UCSD-AML1 (cell line): ENCODE measurements around the gene LURAP1L.
"Not testable (repeated sequence)": the region's sequence is repeated elsewhere in the genome, so short reads cannot be mapped to it uniquely, and the experiment has no call there.

Experiments used
- DNase-seq: peaks from one replicate; lab custom pipeline; 2025; ENCODE audit not compliant: unreplicated experiment; lab: John Stamatoyannopoulos, UW

Gene LURAP1L

DNA sequence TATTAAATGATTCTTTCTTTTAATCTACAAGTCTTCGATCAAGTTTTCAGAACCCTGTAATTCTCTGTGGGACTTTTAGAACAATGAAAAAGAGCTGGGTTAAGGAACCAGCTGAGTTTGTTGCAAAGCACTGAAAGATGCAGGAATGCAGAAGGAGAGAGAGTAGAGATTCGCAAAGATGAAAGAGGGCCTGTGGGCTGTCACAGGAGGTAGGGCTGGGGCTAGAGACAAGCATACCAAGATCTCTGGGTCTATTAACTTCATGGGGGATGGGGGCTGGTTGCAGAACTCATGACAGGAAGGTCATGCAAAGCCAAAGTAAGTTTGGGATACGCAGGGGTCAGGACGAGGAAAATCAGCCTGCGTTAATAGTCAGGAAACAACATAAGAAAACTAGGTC lies 81.8 kb downstream of the LURAP1L start:
- no peak for DNase-seq

DNA sequence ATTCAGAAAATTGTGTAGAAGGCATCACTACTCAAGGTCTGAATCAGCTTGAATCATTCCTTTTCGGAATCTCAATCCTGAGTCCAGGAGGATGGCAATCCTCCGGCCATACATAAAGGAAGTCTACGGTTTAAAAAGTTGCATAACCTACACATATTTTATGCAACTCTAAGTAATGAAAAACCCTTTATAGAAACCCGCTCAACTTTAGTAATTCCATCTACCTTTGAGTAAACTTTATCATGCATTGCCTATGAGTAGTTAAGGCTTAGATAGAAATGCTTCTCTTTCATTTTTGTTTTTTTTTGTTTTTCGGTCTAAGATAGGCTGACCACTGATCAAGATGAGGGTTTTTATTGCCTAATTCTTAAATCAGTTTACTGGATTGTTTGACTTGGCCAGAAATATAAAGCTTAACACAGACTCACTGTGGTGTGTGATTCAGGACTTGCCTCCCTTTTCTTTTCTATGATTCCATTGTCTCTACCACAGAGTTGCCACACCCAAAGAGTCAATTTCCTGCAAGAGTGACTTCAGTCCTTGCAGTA lies 85.0 kb downstream of the LURAP1L start:
- DNase-seq, result no peak

DNA sequence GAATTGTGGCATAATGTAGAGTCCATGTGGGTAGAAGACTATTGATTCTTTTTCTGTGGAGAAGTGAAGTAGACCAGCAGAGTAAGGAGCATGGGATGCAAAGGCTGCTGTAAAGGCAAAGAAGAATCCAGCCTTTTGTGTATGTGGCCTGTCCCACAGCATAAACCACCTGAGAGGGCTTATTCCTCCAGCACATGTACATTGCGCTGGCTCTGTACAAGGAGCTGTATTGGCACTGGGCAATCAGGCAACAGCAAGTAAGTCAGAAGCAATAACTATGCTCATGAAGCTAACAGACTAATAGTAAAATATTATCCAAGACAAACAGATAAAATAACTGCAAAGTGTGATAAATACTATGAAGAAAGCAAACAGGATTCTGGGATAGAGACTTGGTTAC lies 86.2 kb downstream of the LURAP1L start:
- no peak for DNase-seq

DNA sequence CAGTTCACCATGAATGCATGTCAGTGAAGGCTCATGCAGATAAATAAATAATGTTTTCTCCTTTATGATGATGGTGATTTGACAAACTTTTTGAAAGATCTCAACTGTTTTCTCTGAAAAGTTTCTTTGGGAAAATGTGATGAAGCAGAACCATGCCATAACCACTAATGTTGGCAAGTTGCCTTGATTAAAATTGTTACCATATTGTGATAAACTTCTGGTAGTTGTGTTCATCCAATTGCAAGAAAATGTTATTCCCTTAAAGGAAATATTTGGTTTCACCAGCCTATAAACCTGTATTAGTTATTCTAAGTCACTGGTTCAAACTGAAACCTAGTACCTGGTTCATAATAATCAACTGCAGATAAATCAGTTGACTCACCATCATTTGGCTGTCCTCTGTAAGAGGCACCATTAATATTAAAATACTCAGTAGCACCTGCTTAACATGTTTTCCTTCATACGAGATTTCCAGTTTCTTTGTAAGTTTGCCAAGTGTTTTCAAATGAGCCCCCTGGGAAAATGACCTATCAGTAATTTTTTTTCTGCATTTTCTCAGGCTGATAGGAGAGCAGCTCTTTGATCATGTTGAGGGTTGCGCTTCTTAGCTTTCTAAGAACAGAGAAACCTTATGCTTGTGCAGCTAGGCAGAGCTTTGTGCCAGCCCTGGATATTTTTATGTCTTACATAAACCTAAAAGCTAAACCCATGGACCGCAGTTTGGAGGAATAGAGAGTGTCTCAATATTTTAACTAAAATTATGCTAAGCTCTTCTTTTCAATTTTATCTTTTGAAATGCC lies 88.0 kb downstream of the LURAP1L start:
- DNase-seq, result no peak

DNA sequence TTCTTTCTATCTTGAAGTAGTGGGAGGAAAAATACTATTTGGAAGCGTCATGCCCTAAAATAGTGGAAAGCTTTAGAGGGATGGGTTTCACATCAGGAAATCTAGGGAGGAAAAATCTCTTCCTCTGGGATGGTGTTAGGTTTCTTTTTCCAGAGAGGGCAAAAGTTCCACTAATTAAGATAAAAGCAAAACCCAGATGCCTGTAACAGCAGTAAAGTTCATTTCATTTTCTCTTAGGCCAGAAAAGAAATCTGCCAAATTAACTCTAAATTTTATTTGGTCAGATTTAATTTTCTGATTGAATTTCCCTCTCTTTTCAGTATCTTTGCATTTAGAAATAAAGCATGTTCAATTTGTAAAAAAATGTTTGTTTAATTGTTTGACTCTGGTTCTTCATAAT lies 88.8 kb downstream of the LURAP1L start:
- no peak for DNase-seq

DNA sequence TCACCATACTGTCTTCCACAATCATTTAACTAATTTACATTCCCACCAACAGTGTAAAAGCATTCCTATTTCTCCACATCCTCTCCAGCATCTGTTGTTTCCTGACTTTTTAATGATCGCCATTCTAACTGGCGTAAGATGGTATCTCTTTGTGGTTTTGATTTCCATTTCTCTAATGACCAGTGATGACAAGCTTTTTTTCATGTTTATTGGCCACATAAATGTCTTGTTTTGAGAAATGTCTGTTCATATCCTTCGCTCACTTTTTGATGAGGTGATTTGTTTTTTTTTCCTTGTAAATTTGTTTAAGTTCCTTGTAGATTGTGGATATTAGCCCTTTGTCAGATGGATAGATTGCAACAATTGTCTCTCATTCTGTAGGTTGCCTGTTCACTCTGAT lies 90.6 kb downstream of the LURAP1L start:
- DNase-seq, result not testable (repeated sequence)
